Measurements from ENCODE around the gene LMBRD1. TPM values are rescaled to one million over a fixed set of nuclear protein-coding genes. Genes with fewer than 3 reads are reported as not detected.

Gene LMBRD1
- total and polyA plus RNA-seq, 2 of the 8 experiments (the other 6 are each of a cell fraction or from before 2014, with no cell fraction given) = 9.1 to 16.8 TPM

- Histone ChIP-seq H2AK5ac (ENCODE audit: low read depth, low read length) (no peak overlapping the region), H4K5ac (ENCODE audit: insufficient read length, low read depth, low read length) (no peak overlapping the region), H2BK5ac (ENCODE audit: low read depth, low read length) (no peak overlapping the region), H4K91ac (replicated peaks; ENCODE audit: insufficient read length, low read length) (no peak overlapping the region), H2BK120ac (replicated peaks; ENCODE audit: low read depth, low read length) (no peak overlapping the region), H2BK12ac (ENCODE audit: low read depth, low read length) (no peak overlapping the region), H3K4me3 (ENCODE audit: extremely low read depth in 1 of 4, insufficient read depth in 2 of 4, low read depth in 3 of 4, low read length in 4 of 4) (no peak overlapping the region), H2BK20ac (ENCODE audit: low read length) (no peak overlapping the region), H3K9me3 (ENCODE audit: insufficient read depth in 2 of 2, low read depth in 1 of 2, low read length in 1 of 2) (no peaks in the 10 kb centered on the region), H3K56ac (replicated peaks; ENCODE audit: insufficient read length, low read depth, low read length) (no peak overlapping the region), H4K20me1 (replicated peaks in 1 of 2; ENCODE audit: control insufficient read depth in 1 of 2, insufficient read depth in 2 of 2, low read length in 2 of 2) (no peaks in the 10 kb centered on the region), H3K4ac (replicated peaks; ENCODE audit: insufficient read length, low read depth, low read length) (no peak overlapping the region), H3K4me1 (replicated peaks in 1 of 4; ENCODE audit: control insufficient read depth in 3 of 4, insufficient read depth in 4 of 4, low read length in 3 of 4) (peaks cover 0 to 4% (median 0%) of the 10 kb centered on the region in 4 experiments; a peak in 3 of 7 replicates), H3K4me2 (ENCODE audit: insufficient read depth in 1 of 2, low read depth in 2 of 2, low read length in 2 of 2) (no peak overlapping the region), H3K79me1 (ENCODE audit: low read depth, low read length) (no peaks in the 10 kb centered on the region), H3K23ac (ENCODE audit: insufficient read length) (no peak overlapping the region), H3K79me2 (ENCODE audit: control insufficient read depth in 1 of 2, insufficient read depth in 2 of 2, low read length in 2 of 2) (no peaks in the 10 kb centered on the region), H3K14ac (ENCODE audit: insufficient read length) (no peak overlapping the region), H2BK15ac (ENCODE audit: low read length) (no peak overlapping the region), H3K23me2 (ENCODE audit: low read depth, low read length) (no peaks in the 10 kb centered on the region), H3K18ac (ENCODE audit: extremely low read depth, low read length) (no peak overlapping the region), H2AFZ (ENCODE audit: low read length) (peak overlapping the region; percentile 24; the same call in 1 of the 2 replicates), H3K27ac (ENCODE audit: low read depth, low read length) (no peak overlapping the region), H4K8ac (ENCODE audit: extremely low read depth, insufficient read depth, low read length) (no peak overlapping the region), H3K27me3 (replicated peaks in 1 of 4; ENCODE audit: control insufficient read depth in 3 of 4, extremely low read depth in 1 of 4, insufficient read depth in 3 of 4, low read length in 3 of 4) (no peaks in the 10 kb centered on the region), H3K36me3 (ENCODE audit: control insufficient read depth in 2 of 4, insufficient read depth in 4 of 4, low read length in 3 of 4) (no peaks in the 10 kb centered on the region), H3K9ac (replicated peaks in 1 of 4; ENCODE audit: extremely low read depth in 1 of 4, low read depth in 3 of 4, low read length in 3 of 4) (no peak overlapping the region)
- DNase-seq (ENCODE audit: low read depth in 1 of 2, low spot score in 2 of 2) = no peak
- ChIA-PET CTCF (ENCODE audit: partially characterized antibody) (no interaction called here), POLR2A (ENCODE audit: partially characterized antibody) (no interaction called here)
- WGBS, 2 experiments (ENCODE audit: extremely low coverage in 1 of 2, insufficient coverage in 1 of 2, insufficient read length in 1 of 2, insufficient replicate concordance in 2 of 2, low coverage in 1 of 2, low lambda C conversion rate in 2 of 2, missing lambda C conversion rate in 1 of 2) = 89% methylated on average over 2 of the region's 2 CpGs; no CpG with 5 or more reads in 1 of the 2 experiments
- FAIRE-seq = no peak
- no peak for TF ChIP-seq TAF1 (IDR thresholded peaks at IDR 0.05; ENCODE audit: low read depth, low read length)
- TF ChIP-seq CEBPB (IDR thresholded peaks at IDR 0.05; ENCODE audit: low read depth, low read length) = peak; percentile 89
These were observed 171.9 kb downstream of the LMBRD1 start for GRCh38 chr6:69624944-69625343.
